ENCODE results near the gene OTUB1. TPM values are rescaled to one million over a fixed set of nuclear protein-coding genes. Genes with fewer than 3 reads are reported as not detected.

The OTUB1 gene
- polyA plus RNA-seq, 4 donors: 101 to 110 (median 105) TPM

- peak; percentile 98 to 100 (median 98) for DNase-seq (ENCODE audit: low read depth in 4 of 4, low spot score in 2 of 4)
These were observed 11.7 kb upstream of the OTUB1 start, which contains the start of gene COX8A for GRCh38 chr11:63974259-63975143. TSS of gene COX8A (plus strand) at chr11:63974620. CDS start at chr11:63974681, 61 bp downstream.

GRCh38 chr11:63978551-63979239 is 7.5 kb upstream of the OTUB1 start:
- DNase-seq (ENCODE audit: low read depth in 4 of 4, low spot score in 2 of 4): no peak

DNA sequence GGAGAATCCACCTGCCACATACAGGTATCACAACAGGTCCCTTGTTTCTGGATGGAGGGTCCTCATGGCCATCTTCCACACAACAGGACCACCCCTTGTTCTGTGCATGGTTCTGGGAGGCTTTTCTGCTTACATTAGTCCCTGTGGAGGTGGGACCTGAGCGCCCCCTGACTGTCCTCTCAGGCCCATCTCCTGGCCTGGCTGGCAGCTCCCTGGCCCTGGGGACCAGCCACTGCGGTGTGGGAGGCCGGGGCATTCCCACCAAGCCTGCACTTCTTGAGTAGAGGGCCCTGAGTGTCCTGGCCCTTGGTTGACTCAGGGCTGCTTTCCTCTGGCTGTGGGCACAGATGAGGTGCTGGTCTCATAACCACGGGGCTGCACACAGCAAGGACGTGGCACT is 6.8 kb upstream of the OTUB1 start:
- DNase-seq (ENCODE audit: low read depth in 4 of 4, low spot score in 2 of 4): no peak

- no peak for DNase-seq (ENCODE audit: low read depth in 4 of 4, low spot score in 2 of 4)
These were observed 454 bp upstream of the OTUB1 start for GRCh38 chr11:63985812-63986155.

GRCh38 chr11:63986932-63987513 is 785 bp downstream of the OTUB1 start:
- no peak for DNase-seq (ENCODE audit: low read depth in 4 of 4, low spot score in 2 of 4)

DNA sequence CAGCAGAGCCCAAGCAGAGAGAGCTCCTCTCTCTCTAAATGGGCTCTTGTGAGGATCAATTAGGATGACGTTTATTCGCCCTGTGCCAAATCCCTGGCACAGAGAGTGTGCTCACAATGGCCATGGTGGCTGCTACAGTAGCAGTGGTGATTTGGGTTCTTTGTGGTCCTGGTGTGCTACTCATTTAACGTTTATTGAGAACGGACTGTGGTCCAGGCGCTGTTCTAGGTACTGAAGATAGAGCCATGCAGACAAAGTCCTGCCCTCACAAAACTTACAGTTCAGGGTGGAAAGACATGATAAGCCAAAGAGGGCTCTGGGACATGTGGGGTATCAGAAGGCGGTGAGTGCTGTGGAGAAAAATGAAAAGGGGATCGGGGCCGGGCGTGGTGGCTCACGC is 5.3 kb downstream of the OTUB1 start:
- DNase-seq (ENCODE audit: low read depth in 4 of 4, low spot score in 2 of 4): no peak

DNA sequence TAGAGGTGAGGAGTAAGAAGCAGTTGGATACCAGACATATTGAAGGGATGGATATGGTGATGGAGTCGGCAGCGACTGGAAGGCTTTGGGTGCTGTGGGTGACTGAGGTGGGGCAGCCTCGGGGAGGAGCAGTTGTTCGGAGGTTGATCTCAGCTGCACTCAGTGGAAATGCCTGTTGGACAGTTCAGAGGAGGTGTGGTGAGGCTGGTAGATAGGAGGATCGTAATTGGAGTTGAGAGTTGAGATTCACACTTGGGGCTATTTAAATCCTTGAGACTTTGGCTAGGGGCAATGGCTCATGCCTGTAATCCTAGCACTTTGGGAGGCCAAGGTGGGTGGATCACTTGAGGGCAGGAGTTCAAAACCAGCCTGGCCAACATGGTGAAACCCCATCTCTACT is 6.9 kb downstream of the OTUB1 start:
- no peak for DNase-seq (ENCODE audit: low read depth in 4 of 4, low spot score in 2 of 4)

DNA sequence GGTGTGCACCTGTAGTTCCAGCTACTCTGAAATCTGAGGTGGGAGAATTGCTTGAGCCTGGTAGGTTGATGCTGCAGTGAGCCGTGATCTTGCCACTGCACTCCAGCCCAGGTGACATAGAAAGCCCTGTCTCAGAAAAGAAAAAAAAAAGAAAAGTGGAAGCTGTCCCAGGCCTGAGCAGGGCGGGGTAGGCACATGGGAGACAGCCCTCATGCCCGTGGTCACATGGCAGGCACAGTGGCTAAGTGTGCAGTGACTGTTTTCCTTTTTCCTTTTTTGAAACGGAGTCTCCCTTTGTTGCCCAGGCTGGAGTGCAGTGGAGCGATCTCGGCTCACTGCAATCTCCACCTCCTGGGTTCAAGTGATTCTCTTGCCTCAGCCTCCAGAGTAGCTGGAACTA is 7.8 kb downstream of the OTUB1 start:
- no peak for DNase-seq (ENCODE audit: low read depth in 4 of 4, low spot score in 2 of 4)

GRCh38 chr11:63996512-63996911 is 10.3 kb downstream of the OTUB1 start:
- DNase-seq (ENCODE audit: low read depth in 4 of 4, low spot score in 2 of 4): no peak

GRCh38 chr11:63997104-63997700 is 11.0 kb downstream of the OTUB1 start:
- DNase-seq (ENCODE audit: low read depth in 4 of 4, low spot score in 2 of 4): no peak

DNA sequence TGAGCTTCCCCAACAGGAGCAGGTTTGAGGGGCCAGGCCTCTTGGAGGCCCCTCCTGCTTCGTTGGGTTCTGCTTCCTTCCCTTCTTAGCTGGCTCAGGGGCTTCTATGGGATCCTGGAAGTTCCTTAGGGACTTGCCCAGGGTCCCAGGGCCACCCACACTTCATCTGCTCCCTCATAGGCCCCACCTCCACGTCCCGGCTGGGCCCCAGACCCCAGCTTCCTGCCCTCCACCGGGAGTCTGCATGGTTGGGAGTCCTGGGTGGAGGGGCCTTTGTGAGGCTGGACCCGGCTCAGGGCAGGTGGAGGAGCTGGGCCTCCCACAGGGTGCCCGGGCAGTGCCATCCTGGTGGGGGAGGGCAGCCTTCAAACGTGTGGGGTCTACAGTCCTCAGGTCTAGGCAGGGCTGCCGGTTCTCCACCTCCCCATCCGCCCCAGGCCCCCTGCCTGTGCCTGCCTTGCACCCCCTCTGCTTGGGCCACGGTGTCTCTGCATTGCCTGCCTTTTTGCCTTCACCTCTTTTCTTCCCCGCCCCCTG is 11.6 kb downstream of the OTUB1 start:
- DNase-seq (ENCODE audit: low read depth in 4 of 4, low spot score in 2 of 4): no peak

- DNase-seq (ENCODE audit: low read depth in 4 of 4, low spot score in 2 of 4): no peak
These were observed 12.5 kb downstream of the OTUB1 start for GRCh38 chr11:63998558-63999348.

GRCh38 chr11:63999349-64000025 is 13.2 kb downstream of the OTUB1 start:
- no peak for DNase-seq (ENCODE audit: low read depth in 4 of 4, low spot score in 2 of 4)

- DNase-seq (ENCODE audit: low read depth in 4 of 4, low spot score in 2 of 4): peak in 1 of 4 donors; percentile 70
These were observed 13.9 kb downstream of the OTUB1 start for GRCh38 chr11:64000026-64000739.

GRCh38 chr11:64000740-64001483 is 14.7 kb downstream of the OTUB1 start:
- DNase-seq (ENCODE audit: low read depth in 4 of 4, low spot score in 2 of 4): no peak

GRCh38 chr11:64001484-64002420 is 15.5 kb downstream of the OTUB1 start:
- no peak for DNase-seq (ENCODE audit: low read depth in 4 of 4, low spot score in 2 of 4)
